NB4 (cell line): ENCODE data around the gene KCNJ8.

Experiments used
- POLR2A ChIP-seq: IDR thresholded peaks from 2 replicates; pipeline ENCODE4 v1.6.1; 2011; ENCODE audit warnings: mild to moderate bottlenecking; ENCODE audit not compliant: insufficient read length; ENCODE audit errors: extremely low read depth
- TF ChIP-seq, protein P1 (sequence below): IDR thresholded peaks from 2 replicates; pipeline ENCODE4 v1.6.1; 2011; ENCODE audit warnings: low read depth, low read length

DNA sequence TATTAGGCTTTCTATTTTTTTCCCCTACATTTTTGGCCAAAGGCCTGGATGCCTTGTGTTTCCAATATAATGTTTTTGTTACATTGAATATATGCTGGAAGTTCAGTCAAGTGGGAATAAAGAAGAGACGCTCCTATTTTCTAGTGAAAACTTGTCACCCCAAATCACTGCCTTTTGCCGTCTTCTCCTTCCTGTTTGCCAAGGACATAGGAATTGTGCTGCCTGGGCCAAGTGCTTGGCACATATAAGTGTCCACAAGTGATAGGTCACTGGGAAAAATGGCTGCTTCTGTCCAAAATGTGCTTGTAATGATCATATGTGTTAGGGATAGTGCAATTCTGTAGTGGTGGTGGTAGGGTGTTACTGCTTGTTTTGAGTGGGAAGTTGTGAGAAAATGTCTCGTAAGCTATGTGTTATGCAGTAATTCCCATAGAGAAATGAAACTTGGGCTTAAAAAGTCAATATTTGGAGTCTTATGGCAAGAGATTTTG is 11.6 kb upstream of the KCNJ8 start:
- no peak for TF ChIP-seq POLR2A
- TF ChIP-seq, protein P1, sequence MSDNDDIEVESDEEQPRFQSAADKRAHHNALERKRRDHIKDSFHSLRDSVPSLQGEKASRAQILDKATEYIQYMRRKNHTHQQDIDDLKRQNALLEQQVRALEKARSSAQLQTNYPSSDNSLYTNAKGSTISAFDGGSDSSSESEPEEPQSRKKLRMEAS: no peak
